SU-DHL-6 (cell line): ENCODE results near the gene WWOX.

Experiments
- H2AFZ ChIP-seq: fragments of 200-600 bp; sonication (generic); 2 replicates; pipeline ENCODE4 v1.6.1; 2014; ENCODE audit warnings: low read depth, mild to moderate bottlenecking, moderate library complexity, mixed read lengths, antibody characterized with exemption, low read length; ENCODE audit not compliant: severe bottlenecking
- H3F3A ChIP-seq: fragments of 200-600 bp; shearing (Covaris generic); 2 replicates; pipeline ENCODE4 v1.6.0; 2016; ENCODE audit warnings: antibody characterized with exemption, mild to moderate bottlenecking; ENCODE audit not compliant: insufficient read depth
- H3K27ac ChIP-seq: fragments of 200-600 bp; sonication (generic); 2 replicates; pipeline ENCODE4 v1.5.1; 2016; ENCODE audit warnings: low read depth, mild to moderate bottlenecking, low read length, moderate library complexity, mixed read lengths
- H3K27me3 ChIP-seq: fragments of 200-600 bp; sonication (generic), shearing (Covaris generic); 2 replicates; pipeline ENCODE4 v1.6.0; 2014; ENCODE audit warnings: mild to moderate bottlenecking, low read length
- H3K36me3 ChIP-seq: fragments of 200-600 bp; sonication (generic); 2 replicates; pipeline ENCODE4 v1.6.1; 2014; ENCODE audit warnings: mild to moderate bottlenecking, low read length, mixed read lengths
- H3K4me2 ChIP-seq: fragments of 300-600, 200-600 bp; shearing (Covaris generic), sonication (generic); 2 replicates; pipeline ENCODE4 v1.6.0; 2014; ENCODE audit warnings: low read length, low read depth, mild to moderate bottlenecking; ENCODE audit not compliant: poor library complexity, severe bottlenecking
- H3K4me3 ChIP-seq: fragments of 200-600 bp; sonication (generic); 2 replicates; pipeline ENCODE4 v1.5.1; 2014; ENCODE audit warnings: antibody characterized with exemption, low read length, mild to moderate bottlenecking, mixed read lengths; ENCODE audit not compliant: insufficient read depth, poor library complexity, severe bottlenecking
- H3K79me2 ChIP-seq: fragments of 200-600 bp; sonication (generic); 2 replicates; pipeline ENCODE4 v1.6.1; 2014; ENCODE audit warnings: mild to moderate bottlenecking, low read length, moderate library complexity; ENCODE audit not compliant: insufficient read depth
- H3K9ac ChIP-seq: fragments of 200-600 bp; sonication (generic); 2 replicates; pipeline ENCODE4 v1.7.0; 2014; ENCODE audit warnings: mild to moderate bottlenecking, low read length
- H3K9me2 ChIP-seq: fragments of 200-600 bp; sonication (generic); replicated peaks from 2 replicates; pipeline ENCODE4 v1.6.1; 2014; ENCODE audit warnings: low read length; ENCODE audit not compliant: insufficient read depth
- H3K9me3 ChIP-seq: fragments of 200-600 bp; sonication (generic); 2 replicates; pipeline ENCODE4 v1.6.1; 2014; ENCODE audit warnings: low read length, mixed read lengths; ENCODE audit not compliant: insufficient read depth
- H4K20me1 ChIP-seq: fragments of 200-600 bp; sonication (generic); 2 replicates; pipeline ENCODE4 v1.6.1; 2014; ENCODE audit warnings: low read depth, mild to moderate bottlenecking, antibody characterized with exemption, low read length, moderate library complexity, mixed read lengths
- CTCF ChIP-seq: fragments of 200-600 bp; sonication (generic); IDR thresholded peaks from one replicate; pipeline ENCODE4 v1.5.1; 2017; ENCODE audit warnings: antibody characterized with exemption, mild to moderate bottlenecking, low read length, moderate library complexity; ENCODE audit not compliant: insufficient read depth, poor library complexity, severe bottlenecking
- EZH2phosphoT487 ChIP-seq: fragments of 200-600 bp; sonication (generic), shearing (Covaris generic); conservative IDR thresholded peaks from 2 replicates; pipeline ENCODE4 v1.6.1; 2018; ENCODE audit warnings: mild to moderate bottlenecking, antibody characterized with exemption, low read length, moderate library complexity, mixed read lengths

Gene WWOX

GRCh38 chr16:78623796-78624195 lies 524.3 kb downstream of the WWOX start:
- no peaks in the 10 kb centered on the region for H3K9me2 ChIP-seq
- no peaks in the 10 kb centered on the region for H3K36me3 ChIP-seq
- H3K9ac ChIP-seq, result no peak overlapping the region
- H3K27me3 ChIP-seq, result no peaks in the 10 kb centered on the region
- H3K4me2 ChIP-seq, result no peak overlapping the region
- H3K4me3 ChIP-seq, result no peak overlapping the region
- H3K27ac ChIP-seq, result no peak overlapping the region
- H4K20me1 ChIP-seq, result no peaks in the 10 kb centered on the region
- no peak overlapping the region for H2AFZ ChIP-seq
- H3F3A ChIP-seq, result no peaks in the 10 kb centered on the region
- H3K9me3 ChIP-seq, result no peaks in the 10 kb centered on the region
- TF ChIP-seq EZH2phosphoT487 (no peak), CTCF (no peak)
- H3K79me2 ChIP-seq, result no peaks in the 10 kb centered on the region

GRCh38 chr16:78624366-78624765 lies 524.9 kb downstream of the WWOX start:
- Histone ChIP-seq H4K20me1 (no peaks in the 10 kb centered on the region), H3K4me2 (no peak overlapping the region), H3K27me3 (no peaks in the 10 kb centered on the region), H3K9me3 (no peaks in the 10 kb centered on the region), H3F3A (no peaks in the 10 kb centered on the region), H3K79me2 (no peaks in the 10 kb centered on the region), H3K9ac (no peak overlapping the region), H3K27ac (no peak overlapping the region), H3K9me2 (no peaks in the 10 kb centered on the region), H3K4me3 (no peak overlapping the region), H2AFZ (no peak overlapping the region), H3K36me3 (no peaks in the 10 kb centered on the region)
- TF ChIP-seq EZH2phosphoT487 (no peak), CTCF (no peak)

- no peak overlapping the region for H3K9ac ChIP-seq
- no peak overlapping the region for H2AFZ ChIP-seq
- no peaks in the 10 kb centered on the region for H3K36me3 ChIP-seq
- no peak overlapping the region for H3K4me3 ChIP-seq
- H3K79me2 ChIP-seq, result no peaks in the 10 kb centered on the region
- H4K20me1 ChIP-seq, result no peaks in the 10 kb centered on the region
- H3K27ac ChIP-seq, result no peak overlapping the region
- no peaks in the 10 kb centered on the region for H3K27me3 ChIP-seq
- no peaks in the 10 kb centered on the region for H3K9me2 ChIP-seq
- peaks cover 7% of the 10 kb centered on the region; the same call in 1 of the 2 replicates for H3K9me3 ChIP-seq
- no peak for TF ChIP-seq EZH2phosphoT487
- no peaks in the 10 kb centered on the region for H3F3A ChIP-seq
- no peak overlapping the region for H3K4me2 ChIP-seq
Measured at GRCh38 chr16:78628461-78629045, 529.1 kb downstream of the WWOX start.

DNA sequence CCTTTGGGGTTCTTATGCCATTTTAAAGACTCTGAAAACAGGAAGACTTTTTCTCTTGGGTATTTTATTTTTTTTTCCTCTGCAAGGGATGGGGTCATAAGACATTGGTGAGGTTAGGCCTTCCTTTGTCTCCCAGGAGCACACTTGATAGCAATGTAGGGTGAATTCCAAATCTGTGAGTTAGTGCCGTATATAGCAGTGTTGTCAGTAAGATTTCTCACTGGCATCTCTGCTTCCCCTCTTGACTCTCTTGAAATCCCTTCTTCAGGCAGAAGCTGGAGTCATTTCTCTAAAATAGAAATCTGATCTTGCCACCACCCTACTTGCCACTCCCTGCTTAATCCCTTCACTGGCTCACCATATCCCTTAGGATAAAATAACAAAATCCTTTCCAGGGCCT lies 529.7 kb downstream of the WWOX start:
- no peaks in the 10 kb centered on the region for H3F3A ChIP-seq
- H3K36me3 ChIP-seq, result no peaks in the 10 kb centered on the region
- H3K9me2 ChIP-seq, result no peaks in the 10 kb centered on the region
- no peak for TF ChIP-seq CTCF
- no peak for TF ChIP-seq EZH2phosphoT487
- H3K27ac ChIP-seq, result no peak overlapping the region
- H3K9ac ChIP-seq, result no peak overlapping the region
- no peak overlapping the region for H3K4me3 ChIP-seq
- H3K9me3 ChIP-seq, result peaks cover 7% of the 10 kb centered on the region; the same call in 1 of the 2 replicates
- H2AFZ ChIP-seq, result no peak overlapping the region
- no peaks in the 10 kb centered on the region for H3K27me3 ChIP-seq
- H4K20me1 ChIP-seq, result no peaks in the 10 kb centered on the region
- H3K79me2 ChIP-seq, result no peaks in the 10 kb centered on the region
- H3K4me2 ChIP-seq, result no peak overlapping the region
